Neural progenitor cell (in vitro differentiated cells): ENCODE measurements around the gene NDST1.

ENCODE experiments used
- EZH2 ChIP-seq: fragments of 200-600 bp; sonication (generic); IDR thresholded peaks from 2 replicates; pipeline ENCODE4 v1.6.1; 2017; ENCODE audit warnings: antibody characterized with exemption, mild to moderate bottlenecking, moderate library complexity
- TF ChIP-seq, protein P1 (sequence below): fragments of 200-600 bp; sonication (generic); IDR thresholded peaks from 2 replicates; pipeline ENCODE4 v1.5.1; 2017; ENCODE audit warnings: antibody characterized with exemption, mild to moderate bottlenecking

GRCh38 chr5:150589862-150590601, 82.1 kb downstream of the NDST1 start:
- TF ChIP-seq, protein P1, sequence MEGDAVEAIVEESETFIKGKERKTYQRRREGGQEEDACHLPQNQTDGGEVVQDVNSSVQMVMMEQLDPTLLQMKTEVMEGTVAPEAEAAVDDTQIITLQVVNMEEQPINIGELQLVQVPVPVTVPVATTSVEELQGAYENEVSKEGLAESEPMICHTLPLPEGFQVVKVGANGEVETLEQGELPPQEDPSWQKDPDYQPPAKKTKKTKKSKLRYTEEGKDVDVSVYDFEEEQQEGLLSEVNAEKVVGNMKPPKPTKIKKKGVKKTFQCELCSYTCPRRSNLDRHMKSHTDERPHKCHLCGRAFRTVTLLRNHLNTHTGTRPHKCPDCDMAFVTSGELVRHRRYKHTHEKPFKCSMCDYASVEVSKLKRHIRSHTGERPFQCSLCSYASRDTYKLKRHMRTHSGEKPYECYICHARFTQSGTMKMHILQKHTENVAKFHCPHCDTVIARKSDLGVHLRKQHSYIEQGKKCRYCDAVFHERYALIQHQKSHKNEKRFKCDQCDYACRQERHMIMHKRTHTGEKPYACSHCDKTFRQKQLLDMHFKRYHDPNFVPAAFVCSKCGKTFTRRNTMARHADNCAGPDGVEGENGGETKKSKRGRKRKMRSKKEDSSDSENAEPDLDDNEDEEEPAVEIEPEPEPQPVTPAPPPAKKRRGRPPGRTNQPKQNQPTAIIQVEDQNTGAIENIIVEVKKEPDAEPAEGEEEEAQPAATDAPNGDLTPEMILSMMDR, result peak; percentile 43
- TF ChIP-seq EZH2, result no peak
